HL-60 (cell line): ENCODE measurements around the gene ASCL2.

Experiments used
- CTCF ChIP-seq: IDR thresholded peaks from one replicate; pipeline ENCODE4 v1.5.1; 2011; ENCODE audit warnings: low read length, control low read depth, inconsistent platforms; ENCODE audit not compliant: insufficient read depth
- REST ChIP-seq: IDR thresholded peaks from 2 replicates; pipeline ENCODE4 v1.6.1; 2012; ENCODE audit warnings: low read depth; ENCODE audit not compliant: insufficient replicate concordance
- SPI1 ChIP-seq: IDR thresholded peaks from 2 replicates; pipeline ENCODE4 v1.6.1; 2012; ENCODE audit warnings: low read depth, mild to moderate bottlenecking, borderline replicate concordance

GRCh38 chr11:2314525-2315394 is 44.4 kb upstream of the ASCL2 start:
- TF ChIP-seq CTCF, result no peak
- no peak for TF ChIP-seq REST
- no peak for TF ChIP-seq SPI1
